Activated CD4-positive, alpha-beta T cell treated with anti-CD3 and anti-CD28 coated beads, Interleukin-2, Interleukin-4, amounts not matched to agents 100 ng/mL and 50 ng/mL, durations not matched to agents 16 hours and 8 hours (primary cell): ENCODE results near the gene ACSL1.
A peak's percentile ranks its signal among the peaks of the same experiment; 100 is the strongest.
"Not testable (repeated sequence)": the region's sequence is repeated elsewhere in the genome, so short reads cannot be mapped to it uniquely, and the experiment has no call there.

Experiments
- DNase-seq: peaks from one replicate; pipeline ENCODE4 v3.0.0-alpha.2; 2020; ENCODE audit warnings: low spot score

The ACSL1 gene

DNA sequence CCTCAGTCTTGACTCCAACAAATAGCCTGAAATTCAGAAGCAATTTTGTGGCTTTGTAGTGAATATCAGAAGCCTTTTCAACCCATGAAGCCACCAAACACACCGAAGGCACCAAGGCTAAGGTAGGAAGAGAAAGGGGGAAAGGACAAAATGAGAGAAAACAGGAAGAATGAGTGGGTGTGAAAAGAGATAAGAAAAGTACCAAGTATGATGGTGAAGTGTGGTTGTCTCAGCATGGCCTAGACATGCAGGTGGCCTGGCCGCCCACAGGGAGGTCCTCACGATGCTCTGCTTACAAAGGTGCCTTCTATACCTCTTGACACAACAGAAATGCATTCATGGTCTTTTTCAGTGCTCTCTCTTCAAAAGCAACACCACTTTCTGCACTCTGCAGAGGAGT lies 34.9 kb downstream of the ACSL1 start:
- no peak for DNase-seq

DNA sequence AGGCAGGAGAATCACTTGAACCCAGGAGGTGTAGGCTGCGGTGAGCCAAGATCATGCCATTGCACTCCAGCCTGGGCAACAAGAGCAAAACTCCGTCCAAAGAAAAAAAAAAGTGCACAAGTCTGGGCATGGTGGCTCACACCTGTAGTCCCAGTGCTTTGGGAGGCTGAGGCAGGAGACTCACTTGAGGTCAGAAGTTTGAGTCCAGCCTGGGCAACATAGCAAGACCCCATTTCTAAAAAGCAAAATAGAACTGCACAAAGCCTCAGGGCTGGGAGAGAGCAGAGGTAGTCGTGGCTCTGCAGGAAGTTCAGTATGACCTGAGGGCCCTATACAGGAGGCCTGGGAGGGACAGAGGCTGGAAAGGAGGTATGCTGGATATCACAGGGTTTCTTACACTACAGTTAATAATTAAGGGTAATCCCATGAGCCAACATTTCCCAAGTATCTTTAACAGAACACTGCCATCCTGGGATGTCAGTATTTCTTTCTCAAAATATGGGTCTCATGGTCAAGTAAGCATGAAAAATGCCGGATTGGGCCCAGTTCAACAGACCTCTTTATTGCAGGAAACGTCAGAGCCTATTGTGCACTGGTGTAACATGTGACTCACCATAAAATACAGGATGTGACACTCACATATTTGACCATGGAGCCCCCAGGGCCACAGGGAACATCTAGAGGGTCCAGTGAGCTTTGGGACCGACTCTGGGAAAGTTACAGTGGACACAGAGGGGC lies 37.8 kb downstream of the ACSL1 start:
- no peak for DNase-seq

DNA sequence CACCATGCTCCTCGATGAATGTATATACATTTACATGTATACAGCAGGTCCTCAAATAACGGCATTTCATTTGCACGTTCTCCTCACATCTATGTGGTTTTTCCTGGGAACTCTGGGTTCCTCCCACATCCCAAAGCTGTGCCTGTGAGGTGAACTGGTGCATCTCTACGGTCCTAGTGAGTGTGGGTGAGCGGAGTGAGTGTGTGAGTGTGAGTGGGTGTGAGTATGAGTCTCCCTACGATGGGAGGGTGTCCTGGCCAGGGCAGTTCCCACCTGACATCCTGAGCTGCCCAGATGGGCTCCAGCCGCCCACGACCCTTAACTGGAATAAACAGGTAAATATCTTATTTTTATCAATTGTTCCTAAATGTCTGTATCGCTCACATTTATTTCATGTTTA lies 40.0 kb downstream of the ACSL1 start:
- DNase-seq = no peak

DNA sequence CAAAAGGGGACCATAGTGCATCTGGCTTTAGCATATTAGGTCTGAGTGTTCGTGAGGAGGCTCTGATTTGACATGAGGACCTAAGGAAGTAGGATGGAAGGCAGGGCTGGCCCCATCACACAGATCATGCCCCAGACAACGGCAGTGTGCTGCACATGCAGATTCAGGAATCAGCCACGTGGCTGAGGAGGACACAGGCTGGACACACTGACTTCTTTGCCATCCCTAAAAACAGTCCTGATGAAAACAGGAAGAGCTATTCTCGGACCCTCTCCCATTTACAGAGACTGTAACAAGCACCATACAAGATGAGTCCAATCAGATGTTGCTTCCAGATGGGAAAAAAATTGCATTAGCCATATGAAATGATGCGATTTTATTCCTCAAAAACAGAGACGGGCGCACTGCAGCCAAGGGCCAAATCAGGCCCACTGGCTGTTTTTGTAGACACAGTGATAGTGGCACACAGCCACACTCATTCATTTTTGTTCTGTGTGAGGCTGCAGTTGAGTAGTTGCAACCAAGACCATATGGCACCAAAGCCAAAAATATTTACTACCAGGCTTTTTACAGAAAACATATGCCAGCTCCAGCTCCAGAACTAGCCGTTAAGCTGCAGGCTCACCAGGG lies 41.0 kb downstream of the ACSL1 start:
- DNase-seq = no peak

DNA sequence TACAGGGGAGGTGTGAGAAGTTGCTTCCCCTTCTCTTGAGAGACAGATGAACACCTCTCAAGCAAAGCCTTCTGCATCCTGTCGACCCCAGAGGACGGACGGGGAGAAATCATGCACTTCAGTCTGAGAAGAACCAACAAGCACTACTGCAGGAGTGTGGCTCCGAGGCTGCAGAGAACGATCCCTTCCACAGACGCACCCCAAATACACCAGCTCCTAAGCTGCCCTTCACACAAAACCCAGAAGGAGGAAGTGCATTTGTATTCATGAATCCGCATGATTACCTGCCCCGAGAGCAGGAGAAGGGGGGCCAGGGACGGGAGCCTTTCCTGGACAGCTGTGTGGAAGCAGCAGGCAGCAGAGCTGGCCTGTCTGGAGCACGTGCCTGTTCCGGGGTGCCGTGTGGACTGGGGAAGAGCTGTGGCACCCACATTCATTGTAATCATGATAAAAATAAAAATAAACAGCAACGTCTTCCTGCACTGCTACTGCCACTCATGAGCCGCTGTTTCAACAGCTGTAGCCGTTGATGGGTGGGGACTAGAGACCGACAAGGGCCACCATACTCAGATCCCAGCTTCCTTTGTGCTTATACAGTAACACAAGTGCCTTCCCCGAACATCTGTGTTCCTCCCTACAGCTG lies 42.9 kb downstream of the ACSL1 start:
- DNase-seq = no peak

DNA sequence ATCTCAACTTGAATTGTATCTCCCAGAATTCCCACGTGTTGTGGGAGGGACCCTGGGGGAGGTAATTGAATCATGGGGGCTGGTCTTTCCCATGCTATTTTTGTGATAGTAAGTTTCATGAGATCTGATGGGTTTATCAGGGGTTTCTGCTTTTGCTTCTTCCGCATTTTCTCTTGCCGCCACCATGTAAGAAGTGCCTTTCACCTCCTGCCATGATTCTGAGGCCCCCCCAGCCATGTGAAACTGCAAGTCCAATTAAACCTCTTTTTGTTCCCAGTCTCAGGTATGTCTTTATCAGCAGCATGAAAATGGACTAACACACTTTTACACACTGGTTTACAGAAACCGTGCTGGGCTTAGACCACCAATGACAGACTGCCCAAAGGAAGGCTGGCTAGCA lies 46.6 kb downstream of the ACSL1 start:
- DNase-seq = not testable (repeated sequence)

DNA sequence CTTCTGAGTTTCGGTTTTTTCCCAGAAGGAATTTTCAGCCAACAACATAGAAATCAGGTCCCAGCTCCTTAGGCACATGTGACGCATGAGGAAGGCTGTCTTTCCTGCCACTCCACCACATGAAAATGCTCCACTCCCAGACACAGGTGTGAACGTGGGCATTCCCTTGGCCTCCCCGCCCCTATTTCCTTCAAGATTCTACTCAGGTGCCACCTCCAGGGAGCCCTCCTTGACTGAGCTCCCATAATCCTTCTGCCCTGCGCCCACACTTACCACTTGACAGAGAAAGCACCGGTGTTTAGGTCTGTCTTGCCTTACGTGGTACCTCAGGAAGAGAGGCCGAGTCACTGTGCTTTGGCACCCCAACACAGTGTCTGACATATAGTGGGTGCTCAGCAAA lies 47.4 kb downstream of the ACSL1 start:
- no peak for DNase-seq

DNA sequence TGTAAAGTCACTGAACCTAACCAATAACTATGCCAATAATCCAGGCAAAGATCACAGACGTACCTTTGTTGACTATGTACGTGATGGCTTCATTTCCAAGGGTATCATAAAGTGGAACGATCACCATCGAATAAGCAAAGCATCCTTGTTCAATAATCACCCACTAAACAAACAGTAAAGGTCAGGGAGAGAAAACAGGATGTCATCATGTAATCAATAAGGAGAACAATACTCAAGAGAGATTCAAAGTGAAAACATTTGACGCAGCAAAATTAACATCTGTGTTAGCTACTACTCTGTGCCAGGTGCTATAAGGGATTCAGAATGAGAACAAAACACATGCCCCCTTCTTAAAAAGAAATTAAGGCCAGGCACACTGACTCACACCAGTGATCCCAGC lies 48.9 kb downstream of the ACSL1 start:
- DNase-seq = no peak

DNA sequence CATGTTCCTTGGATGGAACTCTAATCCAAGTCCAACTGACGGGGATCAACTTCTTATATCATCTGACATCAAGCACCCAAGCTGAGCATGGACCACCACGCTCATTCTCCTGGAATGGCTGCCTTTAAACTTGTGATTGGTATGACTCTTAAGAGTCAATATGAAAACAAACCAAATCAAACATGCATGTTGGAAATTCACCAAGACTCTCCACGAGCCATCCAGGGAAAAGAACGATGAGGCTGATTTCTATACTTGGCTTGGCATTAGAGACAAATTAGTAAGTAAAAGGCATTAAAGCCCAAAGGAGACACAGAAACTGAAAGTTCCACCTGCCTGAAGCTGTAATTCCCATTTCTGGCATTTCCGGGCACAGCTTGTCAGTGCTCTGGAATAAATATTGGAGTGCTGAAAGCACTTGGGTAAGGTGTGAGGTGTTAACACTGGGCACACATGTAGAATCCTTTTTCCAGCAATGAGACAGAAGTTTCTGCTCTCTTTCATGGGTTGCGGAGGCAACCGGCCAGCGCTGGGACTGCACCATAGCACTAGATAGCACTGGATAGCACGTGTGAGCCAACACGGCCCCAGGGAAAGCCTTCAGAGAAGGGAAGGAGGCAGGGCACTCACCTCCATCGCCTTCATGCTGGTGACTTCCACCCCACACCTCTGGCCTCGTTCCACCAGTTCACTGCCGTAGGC lies 49.8 kb downstream of the ACSL1 start:
- DNase-seq = no peak

DNA sequence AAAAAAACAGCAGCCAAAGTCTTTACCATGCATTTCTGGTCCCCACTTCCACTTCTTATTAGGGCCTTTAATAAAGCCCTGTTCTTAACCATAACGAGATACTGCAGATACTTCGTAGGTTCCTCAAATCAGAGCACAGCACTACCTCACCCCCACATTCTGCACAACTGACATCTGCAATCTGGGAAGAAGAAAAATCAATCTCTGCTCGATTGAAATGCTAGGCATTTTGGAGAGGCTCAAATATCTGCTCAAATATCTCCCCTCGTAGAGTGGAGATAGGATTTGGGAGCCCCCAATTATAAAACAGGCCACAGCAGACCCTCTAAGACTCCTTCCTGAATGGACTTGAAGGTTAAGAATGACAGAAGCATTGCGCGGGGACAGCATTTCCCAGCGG lies 51.6 kb downstream of the ACSL1 start:
- DNase-seq = no peak

DNA sequence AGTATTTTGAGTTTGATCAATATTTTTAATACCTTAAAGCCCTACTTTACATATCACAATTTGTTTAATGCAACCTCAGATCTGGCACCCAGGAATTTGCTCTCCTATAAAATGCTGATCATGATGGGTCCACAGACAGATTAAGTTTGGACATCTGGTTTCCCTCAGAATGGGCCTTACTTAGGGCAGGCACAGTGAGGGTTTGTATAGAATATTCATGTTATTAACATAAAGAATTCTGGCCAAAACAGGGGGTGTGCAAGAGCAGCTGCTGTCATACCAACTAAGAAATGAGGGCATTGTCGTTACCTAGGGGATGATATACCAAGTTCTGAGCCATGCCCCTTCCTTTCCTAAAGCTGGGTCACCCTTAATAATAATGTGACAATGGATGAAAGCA lies 54.4 kb downstream of the ACSL1 start:
- no peak for DNase-seq

DNA sequence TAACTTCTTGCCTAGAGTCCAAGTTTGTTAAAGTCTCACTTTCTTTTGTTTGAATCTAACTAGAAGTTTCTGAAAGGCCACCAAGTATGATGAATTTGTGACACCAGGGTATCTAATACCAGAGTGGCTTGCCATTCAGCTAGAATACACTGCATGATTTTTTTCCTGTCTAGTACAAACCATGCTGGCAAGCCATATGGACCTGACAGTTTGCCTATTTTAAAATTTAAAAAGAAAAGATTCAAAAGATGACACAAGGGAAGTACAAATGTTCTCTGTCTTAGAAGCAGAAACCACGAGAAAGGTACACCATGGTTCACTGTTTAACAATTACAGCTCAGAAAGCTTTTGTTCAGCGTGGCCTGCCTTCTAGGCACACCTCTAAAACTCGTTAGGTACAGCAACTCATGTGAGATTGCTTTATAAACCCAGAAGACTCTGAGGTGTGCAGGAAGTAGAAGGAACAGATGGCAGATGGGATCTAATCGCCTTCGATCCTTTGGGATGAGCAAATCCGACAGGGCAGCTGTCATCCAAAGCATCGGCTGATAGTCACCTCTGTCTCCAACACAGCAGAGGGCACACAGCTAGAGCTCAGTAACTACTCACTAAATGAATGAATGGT lies 56.5 kb downstream of the ACSL1 start:
- DNase-seq = no peak

DNA sequence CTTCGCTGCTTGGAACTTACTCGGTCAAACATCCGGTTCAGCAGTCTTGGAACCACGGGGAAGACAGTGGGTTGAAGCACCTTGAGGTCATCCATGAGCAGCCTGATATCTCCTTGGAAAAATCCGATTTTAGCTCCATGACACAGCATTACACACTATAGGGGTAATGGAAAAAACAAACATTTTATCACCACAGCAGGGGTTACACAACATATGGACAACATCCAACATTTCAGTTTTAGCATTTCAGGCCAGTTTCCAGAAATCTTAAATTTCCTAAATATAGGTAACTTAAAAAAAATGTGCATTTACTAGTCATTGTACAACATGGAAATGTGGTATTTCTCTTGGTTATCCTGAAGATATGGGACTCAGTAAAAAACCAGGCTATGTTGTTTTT lies 57.5 kb downstream of the ACSL1 start:
- DNase-seq = no peak

DNA sequence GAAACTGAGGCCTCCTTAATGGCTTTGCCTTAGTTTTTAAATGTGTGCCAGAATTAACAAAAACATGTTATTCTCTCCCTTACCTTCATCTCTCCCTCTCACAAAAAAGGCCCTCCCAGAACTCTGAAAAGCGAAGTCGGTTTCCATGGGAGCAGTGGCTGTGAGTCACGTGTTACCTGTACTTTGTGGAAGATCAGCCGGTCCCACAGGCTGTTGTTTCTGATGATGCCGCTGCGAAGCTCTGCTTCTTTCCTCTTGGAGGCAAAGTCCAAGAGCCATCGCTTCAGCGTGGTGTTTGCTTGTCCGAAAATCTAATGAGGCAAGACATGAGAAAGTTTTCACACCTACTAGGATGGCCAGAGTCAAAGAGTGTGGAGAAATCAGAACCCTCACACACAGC lies 59.3 kb downstream of the ACSL1 start:
- no peak for DNase-seq

DNA sequence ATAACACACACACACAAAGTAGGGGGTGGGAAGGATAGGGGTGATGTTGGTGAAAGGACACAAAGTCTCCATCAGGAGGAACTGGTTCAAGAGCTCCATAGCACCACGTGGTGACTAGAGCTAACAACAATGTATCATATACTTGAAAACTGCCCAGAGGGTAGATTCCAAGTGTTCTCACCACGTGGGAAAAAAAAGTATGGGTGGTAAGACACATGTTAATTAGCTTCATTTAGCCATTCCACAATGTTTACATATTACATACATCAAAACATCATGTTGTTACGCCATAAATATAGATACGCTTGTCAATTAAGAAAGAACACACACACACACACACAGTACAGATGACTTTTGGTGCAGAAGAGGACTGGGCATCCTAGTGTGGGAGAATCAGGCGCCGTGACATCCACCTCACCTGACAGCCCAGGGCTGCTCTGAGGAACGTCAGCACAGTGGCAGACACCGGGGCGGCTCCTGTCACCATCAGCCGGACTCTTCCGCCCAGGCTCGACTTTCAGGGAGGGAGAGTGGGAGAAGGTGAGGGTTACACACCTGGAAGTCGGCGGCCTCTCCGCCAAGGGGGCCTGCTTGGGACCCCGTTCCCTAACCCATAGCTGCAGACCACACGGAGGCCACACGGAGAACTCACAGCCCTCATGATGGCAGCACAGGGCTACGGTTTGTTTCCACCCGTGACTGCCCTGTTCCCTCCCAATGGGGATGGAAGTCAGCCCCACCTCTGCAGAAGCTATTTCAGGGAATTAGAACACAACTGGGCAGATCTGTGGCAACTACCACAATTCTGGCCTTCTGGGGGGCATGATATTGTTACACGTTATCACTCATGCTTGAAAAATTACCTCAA lies 60.1 kb downstream of the ACSL1 start:
- DNase-seq = no peak

DNA sequence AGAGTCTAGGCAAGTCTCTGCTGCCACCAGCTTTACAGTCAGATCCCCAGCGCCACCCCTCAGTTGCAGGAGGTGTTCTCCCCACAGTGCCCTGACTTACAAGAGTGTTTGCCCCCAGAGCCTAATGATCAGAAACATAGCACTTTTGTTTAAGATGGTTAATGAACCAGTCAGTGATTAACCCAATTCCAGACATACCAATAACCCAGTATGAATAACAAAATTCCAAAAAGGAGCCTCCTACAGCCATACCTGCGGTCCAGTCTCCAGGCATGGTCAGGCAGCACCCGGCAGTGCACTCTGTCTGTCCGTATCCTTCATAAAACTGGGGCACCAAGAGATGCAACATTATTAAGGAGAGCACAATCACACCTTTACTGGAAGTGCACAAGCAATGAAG lies 61.2 kb downstream of the ACSL1 start:
- DNase-seq = no peak

DNA sequence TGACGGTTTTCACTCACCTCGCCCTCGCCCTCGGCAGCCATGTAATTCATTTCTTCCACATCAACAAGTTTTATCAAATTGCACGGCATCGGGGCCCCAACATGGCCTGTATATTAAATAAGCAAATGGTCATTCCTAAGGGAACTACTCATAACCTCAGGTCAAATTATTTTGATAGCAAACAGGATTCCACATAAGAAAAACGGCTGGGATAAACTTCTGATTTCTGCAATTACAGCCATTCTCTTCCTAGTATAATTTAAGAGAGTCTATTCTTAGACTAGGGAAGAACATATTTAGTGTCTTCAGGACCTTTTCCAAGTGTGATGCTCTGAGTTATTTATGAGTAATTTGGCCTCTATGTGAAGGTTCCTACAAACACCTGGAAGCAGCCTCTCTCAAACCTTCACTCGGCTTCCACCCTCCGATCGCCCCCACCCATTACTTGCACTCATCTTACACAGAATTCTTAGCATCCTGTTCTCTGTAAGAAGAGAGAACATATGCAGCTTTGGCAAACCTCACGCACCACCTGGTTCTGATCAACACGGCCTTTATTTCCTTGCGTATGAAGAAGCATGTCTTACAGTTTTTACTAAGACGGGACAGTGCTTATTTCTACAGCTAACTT lies 62.5 kb downstream of the ACSL1 start:
- DNase-seq = no peak

DNA sequence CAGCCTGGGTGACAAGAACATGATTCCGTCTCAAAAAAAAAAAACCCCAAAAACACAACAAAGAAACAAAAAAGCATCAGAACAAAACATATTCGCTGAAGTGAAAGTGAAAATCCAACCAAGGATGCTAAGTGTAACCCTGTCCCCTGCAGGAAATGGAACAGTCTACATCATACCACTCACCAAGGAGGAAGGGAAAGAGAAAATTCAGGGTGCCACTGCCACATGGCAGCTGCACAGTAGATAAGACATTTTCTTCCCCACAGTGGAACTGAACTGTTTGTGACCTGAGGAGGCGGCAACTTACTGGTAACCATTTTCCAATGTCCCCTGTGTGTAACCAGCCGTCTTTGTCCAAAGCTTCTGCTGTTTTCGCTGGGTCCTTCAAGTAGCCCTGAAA lies 63.7 kb downstream of the ACSL1 start:
- DNase-seq = peak; percentile 69

DNA sequence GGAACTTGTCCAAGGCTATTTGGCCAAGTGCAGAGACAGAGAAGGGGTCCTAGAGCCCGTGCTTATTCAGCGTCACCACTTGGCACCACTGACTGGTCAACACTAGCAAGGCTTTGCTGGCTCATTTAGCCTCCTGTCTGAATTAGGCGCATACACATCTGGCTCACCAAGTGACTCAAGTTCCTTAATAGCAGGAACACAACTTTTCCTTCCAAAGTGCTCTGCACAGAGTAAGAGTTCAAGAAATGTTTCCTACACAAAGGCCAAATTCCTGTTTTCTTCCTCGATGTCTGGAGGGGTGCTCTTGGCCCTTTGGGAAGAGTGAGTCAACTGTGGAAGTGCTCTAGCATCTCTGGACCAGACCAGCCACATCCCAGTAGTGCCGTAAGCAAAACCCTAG lies 65.1 kb downstream of the ACSL1 start:
- no peak for DNase-seq

DNA sequence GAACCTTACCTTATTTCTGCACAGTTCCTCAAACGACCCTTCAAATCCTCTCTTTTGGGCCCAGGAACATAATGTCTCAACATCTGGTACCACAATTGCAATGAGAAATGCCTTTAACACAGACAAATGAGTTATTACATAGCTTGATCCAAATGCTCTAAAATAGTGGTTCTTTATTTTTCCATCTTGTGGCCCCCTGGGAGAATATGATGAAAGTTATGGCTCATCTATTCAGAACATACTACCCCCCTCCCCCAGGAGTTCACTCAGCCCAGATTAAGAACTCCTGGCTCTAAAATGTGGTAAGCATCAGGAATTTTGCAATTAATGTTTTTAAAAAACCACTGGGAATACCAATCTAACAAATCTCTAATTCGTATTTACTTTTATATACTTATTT lies 68.0 kb downstream of the ACSL1 start:
- no peak for DNase-seq

DNA sequence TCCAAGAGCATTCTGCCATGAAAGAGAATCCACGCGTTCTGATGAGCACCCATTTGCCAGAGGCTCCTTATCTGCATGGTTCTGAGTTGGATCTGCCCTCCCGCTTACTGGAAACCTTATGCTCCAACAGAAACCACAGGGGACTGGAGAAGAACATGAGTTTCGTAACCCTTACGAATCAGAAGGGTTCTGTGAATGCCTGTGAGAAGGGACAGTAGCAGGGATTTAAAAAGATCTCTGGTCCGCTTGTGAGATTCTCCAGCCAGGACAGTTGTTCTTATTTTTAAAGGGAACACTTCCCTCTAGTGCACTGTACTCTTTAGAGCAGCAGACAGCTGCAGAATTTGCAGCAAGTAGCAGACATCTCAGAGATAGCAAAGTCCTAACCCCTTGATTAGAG lies 69.4 kb downstream of the ACSL1 start:
- no peak for DNase-seq
